H9 (cell line): Measurements from ENCODE around the gene RNF213. TPM values are rescaled to one million over a fixed set of nuclear protein-coding genes. Genes with fewer than 3 reads are reported as not detected.
"Not testable (repeated sequence)": the region's sequence is repeated elsewhere in the genome, so short reads cannot be mapped to it uniquely, and the experiment has no call there.

Experiments
- DNase-seq: peaks from one replicate; pipeline ENCODE4 v3.0.0-alpha.2; 2017
- H2AFZ ChIP-seq: one replicate; pipeline ENCODE4 v1.6.1; 2013; ENCODE audit warnings: mild to moderate bottlenecking, low read length, control low read depth, moderate library complexity
- H2AK5ac ChIP-seq: 2 replicates; pipeline ENCODE4 v1.6.1; 2013; ENCODE audit warnings: low read length, control low read depth, mixed read lengths; ENCODE audit not compliant: insufficient read length
- H2BK120ac ChIP-seq: one replicate; pipeline ENCODE4 v1.6.1; 2013; ENCODE audit warnings: low read depth, mild to moderate bottlenecking, low read length, control low read depth, inconsistent platforms; ENCODE audit not compliant: poor library complexity, severe bottlenecking
- H2BK12ac ChIP-seq: 2 replicates; pipeline ENCODE4 v1.6.1; 2013; ENCODE audit warnings: low read length, control low read depth, mixed read lengths, low read depth; ENCODE audit not compliant: insufficient read length
- H2BK15ac ChIP-seq: 2 replicates; pipeline ENCODE4 v1.6.1; 2013; ENCODE audit warnings: low read depth, low read length, control low read depth
- H2BK20ac ChIP-seq: one replicate; pipeline ENCODE4 v1.6.1; 2013; ENCODE audit warnings: low read depth, mild to moderate bottlenecking, low read length, control low read depth, inconsistent platforms; ENCODE audit not compliant: poor library complexity, severe bottlenecking
- H2BK5ac ChIP-seq: 2 replicates; pipeline ENCODE4 v1.6.1; 2013; ENCODE audit warnings: low read length, control low read depth, mixed read lengths; ENCODE audit not compliant: insufficient read length
- H3K14ac ChIP-seq: 2 replicates; pipeline ENCODE4 v1.6.1; 2013; ENCODE audit warnings: low read length, control low read depth; ENCODE audit not compliant: insufficient read depth
- H3K18ac ChIP-seq: 2 replicates; pipeline ENCODE4 v1.6.1; 2013; ENCODE audit warnings: low read depth, mild to moderate bottlenecking, mixed read lengths, low read length, control low read depth; ENCODE audit not compliant: insufficient read length
- H3K23ac ChIP-seq: 2 replicates; pipeline ENCODE4 v1.6.1; 2013; ENCODE audit warnings: low read length, control low read depth, mixed read lengths, low read depth; ENCODE audit not compliant: insufficient read length
- H3K23me2 ChIP-seq: 2 replicates; pipeline ENCODE4 v1.6.1; 2013; ENCODE audit warnings: low read depth, mild to moderate bottlenecking, mixed read lengths, low read length, control low read depth; ENCODE audit not compliant: insufficient read length, poor library complexity, severe bottlenecking
- H3K27ac ChIP-seq: 2 replicates; pipeline ENCODE4 v1.5.1; 2013; ENCODE audit warnings: low read length, control low read depth, mixed read lengths, low read depth; ENCODE audit not compliant: insufficient read length
- H3K27me3 ChIP-seq: 2 replicates; pipeline ENCODE4 v1.6.1; 2013; ENCODE audit warnings: low read length, control low read depth, inconsistent platforms; ENCODE audit not compliant: insufficient read depth
- H3K4ac ChIP-seq: 2 replicates; pipeline ENCODE4 v1.6.1; 2013; ENCODE audit warnings: low read depth, mild to moderate bottlenecking, control low read depth, inconsistent platforms, low read length, moderate library complexity
- H3K4me1 ChIP-seq: 2 replicates; pipeline ENCODE4 v1.6.1; 2013; ENCODE audit warnings: low read length, control low read depth, inconsistent platforms; ENCODE audit not compliant: insufficient read depth
- H3K4me2 ChIP-seq: 2 replicates; pipeline ENCODE4 v1.6.1; 2013; ENCODE audit warnings: low read length, control low read depth, mixed read lengths; ENCODE audit not compliant: insufficient read length, insufficient read depth
- H3K56ac ChIP-seq: 2 replicates; pipeline ENCODE4 v1.6.1; 2013; ENCODE audit warnings: low read depth, mild to moderate bottlenecking, mixed read lengths, low read length, control low read depth; ENCODE audit not compliant: insufficient read length
- H3K79me1 ChIP-seq: 2 replicates; pipeline ENCODE4 v1.6.1; 2013; ENCODE audit warnings: low read depth, mild to moderate bottlenecking, moderate library complexity, low read length, control low read depth, inconsistent platforms; ENCODE audit not compliant: insufficient read depth, poor library complexity, severe bottlenecking
- H3K79me2 ChIP-seq: 2 replicates; pipeline ENCODE4 v1.6.1; 2013; ENCODE audit warnings: low read length, control low read depth, inconsistent platforms; ENCODE audit not compliant: insufficient read depth
- H3K9ac ChIP-seq: 2 replicates; pipeline ENCODE4 v1.6.1; 2013; ENCODE audit warnings: low read length, control low read depth, mixed read lengths; ENCODE audit not compliant: insufficient read length; ENCODE audit errors: extremely low read depth
- H3K9me3 ChIP-seq: one replicate; pipeline ENCODE4 v1.6.1; 2013; ENCODE audit warnings: low read depth, low read length, inconsistent platforms; ENCODE audit not compliant: control insufficient read depth
- H3T11ph ChIP-seq: one replicate; pipeline ENCODE4 v1.6.1; 2013; ENCODE audit warnings: mild to moderate bottlenecking, low read length, control low read depth, inconsistent platforms
- H4K20me1 ChIP-seq: one replicate; pipeline ENCODE4 v1.6.1; 2013; ENCODE audit not compliant: control insufficient read depth, insufficient read length, insufficient read depth
- H4K5ac ChIP-seq: 2 replicates; pipeline ENCODE4 v1.6.1; 2013; ENCODE audit warnings: low read depth, mild to moderate bottlenecking, mixed read lengths, low read length, control low read depth; ENCODE audit not compliant: insufficient read length
- H4K8ac ChIP-seq: replicated peaks from 2 replicates; pipeline ENCODE4 v1.6.1; 2013; ENCODE audit warnings: low read length, control low read depth, mixed read lengths, low read depth; ENCODE audit not compliant: insufficient read length
- H4K91ac ChIP-seq: 2 replicates; pipeline ENCODE4 v1.6.1; 2013; ENCODE audit warnings: low read depth, mild to moderate bottlenecking, moderate library complexity, mixed read lengths, low read length, control low read depth; ENCODE audit not compliant: insufficient read length
- H3K27ac Mint-ChIP-seq, 3 experiments: 2 replicates in 2 of 3; 3 replicates in 1 of 3; pipeline ENCODE4 v1.8.0; 2020 to 2021; ENCODE audit warnings: mixed read lengths in 3 of 3, mild to moderate bottlenecking in 1 of 3, moderate library complexity in 1 of 3
- H3K27me3 Mint-ChIP-seq: 2 replicates; pipeline ENCODE4 v1.8.0; 2021; ENCODE audit warnings: low read depth, mild to moderate bottlenecking, moderate library complexity, mixed read lengths
- H3K36me3 Mint-ChIP-seq, 3 experiments: 2 replicates in 2 of 3; 3 replicates in 1 of 3; pipeline ENCODE4 v1.8.0; 2020 to 2021; ENCODE audit warnings: low read depth in 3 of 3, mixed read lengths in 3 of 3; ENCODE audit not compliant: insufficient read depth in 1 of 3
- H3K4me1 Mint-ChIP-seq, 2 experiments: 2 replicates each; pipeline ENCODE4 v1.8.0; 2020; ENCODE audit warnings: mixed read lengths in 2 of 2
- H3K4me3 Mint-ChIP-seq, 2 experiments: 2 replicates in 1 of 2; 3 replicates in 1 of 2; pipeline ENCODE4 v1.8.0; 2020 to 2021; ENCODE audit warnings: mild to moderate bottlenecking in 2 of 2, mixed read lengths in 2 of 2, moderate library complexity in 1 of 2
- H3K9me3 Mint-ChIP-seq, 2 experiments: 2 replicates in 1 of 2; 3 replicates in 1 of 2; pipeline ENCODE4 v1.8.0; 2020; ENCODE audit warnings: mild to moderate bottlenecking in 2 of 2, mixed read lengths in 2 of 2, moderate library complexity in 1 of 2
- CTCF ChIP-seq: fragments of 200-600 bp; sonication (generic); conservative IDR thresholded peaks from 3 replicates; pipeline ENCODE4 v1.8.0; 2021; ENCODE audit warnings: antibody characterized with exemption, mild to moderate bottlenecking
- WGBS: extraction: QIAGEN DNeasy Blood & Tissue Kit; methylation state at CpG from one replicate; pipeline ENCODE4 v1.1.7; 2013; ENCODE audit warnings: missing lambda C conversion rate, low lambda C conversion rate, mixed read lengths; ENCODE audit not compliant: insufficient read length; ENCODE audit errors: extremely low coverage; 5-methylcytosine and 5-hydroxymethylcytosine counted together
- total RNA-seq: library from RNA; stranded (reverse); gene quantifications from 2 replicates; pipeline ENCODE4 v1.2.1, GENCODE V29; 2021

RNF213 gene
- total RNA-seq, 1 experiment from 2014 or later, result 34.3 TPM

DNA sequence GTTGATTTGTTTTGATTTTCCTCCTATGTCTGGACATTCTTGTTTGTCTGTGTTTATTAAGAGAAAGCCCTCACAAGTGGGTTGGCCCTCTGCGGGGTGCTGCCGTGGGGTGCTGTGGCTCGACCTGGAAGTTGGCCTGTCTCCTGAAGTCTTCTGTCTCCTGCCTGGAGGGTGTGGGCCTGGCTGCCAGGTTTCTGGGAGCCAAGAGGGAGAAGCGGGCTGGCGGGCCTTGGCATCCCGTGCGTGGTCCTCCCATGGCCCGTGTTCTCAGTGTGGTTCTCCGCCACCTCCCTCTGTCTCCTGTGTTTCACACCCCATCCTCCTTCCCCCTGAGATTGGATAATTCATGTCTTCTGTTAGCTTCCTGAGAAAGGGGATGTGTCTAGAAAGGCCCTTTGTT lies 69.6 kb downstream of the RNF213 start:
- Histone ChIP-seq H2AFZ (no peak overlapping the region), H3T11ph (no peak overlapping the region), H4K5ac (no peak overlapping the region), H2AK5ac (no peak overlapping the region), H2BK20ac (no peak overlapping the region), H3K4me2 (no peak overlapping the region), H3K4ac (no peak overlapping the region), H3K14ac (no peak overlapping the region), H3K23me2 (no peaks in the 10 kb centered on the region), H2BK5ac (no peak overlapping the region), H3K56ac (no peak overlapping the region), H3K9me3 (no peaks in the 10 kb centered on the region), H3K18ac (no peak overlapping the region), H3K79me1 (no peaks in the 10 kb centered on the region), H2BK12ac (no peak overlapping the region), H2BK120ac (no peak overlapping the region), H3K4me1 (no peaks in the 10 kb centered on the region), H4K91ac (no peak overlapping the region), H4K8ac (no peak overlapping the region), H2BK15ac (no peak overlapping the region), H4K20me1 (no peaks in the 10 kb centered on the region), H3K23ac (no peak overlapping the region), H3K27me3 (no peaks in the 10 kb centered on the region), H3K79me2 (no peaks in the 10 kb centered on the region), H3K9ac (no peak overlapping the region), H3K27ac (no peak overlapping the region)
- no peak for DNase-seq
- WGBS, result no CpG with 5 or more reads among the region's 9 CpGs
- H3K9me3 Mint-ChIP-seq, result no peaks in the 10 kb centered on the region
- no peak for TF ChIP-seq CTCF
- H3K4me1 Mint-ChIP-seq, result no peaks in the 10 kb centered on the region
- H3K4me3 Mint-ChIP-seq, result no peak overlapping the region
- peak overlapping the region in 1 of 3 experiments; percentile 45; a peak in 2 of 7 replicates for H3K27ac Mint-ChIP-seq
- H3K27me3 Mint-ChIP-seq, result no peaks in the 10 kb centered on the region
- peaks cover 27 to 60% (median 47%) of the 10 kb centered on the region in 3 experiments for H3K36me3 Mint-ChIP-seq

DNA sequence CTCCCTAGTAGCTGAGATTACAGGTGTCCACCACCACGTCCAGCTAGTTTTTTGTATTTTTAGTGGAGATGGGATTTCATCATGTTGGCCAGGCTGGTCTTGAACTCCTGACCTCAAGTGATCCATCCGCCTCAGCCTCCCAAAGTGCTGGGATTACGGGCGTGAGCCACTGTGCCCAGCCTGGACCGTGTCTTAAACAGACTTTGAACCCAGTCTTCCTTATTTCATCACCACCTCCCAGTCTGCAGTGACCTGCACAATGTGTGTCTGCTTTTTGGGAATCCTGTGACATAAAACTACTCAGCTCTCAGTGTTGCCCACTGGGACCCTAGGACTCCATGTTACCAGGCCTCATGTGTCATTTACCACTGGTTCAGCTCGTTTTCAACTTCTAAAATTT lies 70.3 kb downstream of the RNF213 start:
- H3K4ac ChIP-seq, H2BK5ac ChIP-seq, H3K27ac ChIP-seq, H4K20me1 ChIP-seq, H3K56ac ChIP-seq, H3K23ac ChIP-seq, H3K18ac ChIP-seq, DNase-seq, H2AFZ ChIP-seq, H2AK5ac ChIP-seq, H3K9ac ChIP-seq, H3K14ac ChIP-seq, H3K27ac Mint-ChIP-seq, H2BK120ac ChIP-seq, H2BK20ac ChIP-seq, H3K27me3 ChIP-seq, H2BK15ac ChIP-seq, H3K4me1 ChIP-seq, H3T11ph ChIP-seq, H3K4me3 Mint-ChIP-seq, H3K9me3 ChIP-seq, H3K79me2 ChIP-seq, H2BK12ac ChIP-seq, H4K91ac ChIP-seq, H3K4me2 ChIP-seq, H3K9me3 Mint-ChIP-seq, H3K79me1 ChIP-seq, H4K5ac ChIP-seq, H3K23me2 ChIP-seq, H3K4me1 Mint-ChIP-seq, H4K8ac ChIP-seq, H3K27me3 Mint-ChIP-seq: not testable (repeated sequence)
- no CpG with 5 or more reads among the region's 6 CpGs for WGBS
- H3K36me3 Mint-ChIP-seq, result peaks cover 30 to 64% (median 52%) of the 10 kb centered on the region in 3 experiments
